ENCODE results near the gene TRAPPC3L. TPM values are rescaled to one million over a fixed set of nuclear protein-coding genes. Genes with fewer than 3 reads are reported as not detected.

The TRAPPC3L gene
- total and polyA plus RNA-seq, 2 of the 13 experiments (the other 11 are each of a cell fraction or from before 2014, with no cell fraction given), result not detected

- TF ChIP-seq NFIC (IDR thresholded peaks at IDR 0.05; ENCODE audit: low read length), result no peak
Measured at GRCh38 chr6:116483616-116484015, 61.9 kb downstream of the TRAPPC3L start (continued).

GRCh38 chr6:116482780-116483179, 62.7 kb downstream of the TRAPPC3L start:
- Histone ChIP-seq H4K20me1 (ENCODE audit: insufficient read depth, low read length) (no peaks in the 10 kb centered on the region), H2AFZ (ENCODE audit: low read length) (no peak overlapping the region), H3K9ac (ENCODE audit: insufficient read depth, low read depth, low read length) (no peak overlapping the region), H3K36me3 (replicated peaks in 1 of 2; ENCODE audit: control insufficient read depth in 1 of 2, insufficient read depth in 2 of 2, low read length in 2 of 2) (no peaks in the 10 kb centered on the region), H3K27me3 (ENCODE audit: control insufficient read depth in 1 of 2, insufficient read depth in 2 of 2, low read length in 2 of 2) (peaks cover 0 to 11% of the 10 kb centered on the region in 2 experiments; a peak in 3 of 5 replicates), H3K4me3 (replicated peaks in 1 of 3; ENCODE audit: insufficient read depth in 1 of 3, low read depth in 2 of 3, low read length in 3 of 3) (no peak overlapping the region), H3K79me2 (ENCODE audit: insufficient read depth, low read length) (no peaks in the 10 kb centered on the region), H3K4me1 (ENCODE audit: insufficient read depth, low read length) (no peaks in the 10 kb centered on the region), H3K27ac (ENCODE audit: extremely low read length, insufficient read depth, low read length) (no peak overlapping the region), H3K9me3 (ENCODE audit: low read length) (no peaks in the 10 kb centered on the region), H3K4me2 (ENCODE audit: low read depth, low read length) (no peak overlapping the region)
- ChIA-PET POLR2A (no interaction called here), CTCF (ENCODE audit: low intra/inter-chr PET ratio, low total read pairs) (no interaction called here)
- WGBS (ENCODE audit: low lambda C conversion rate), result 0% methylated on average over 1 of the region's 1 CpG
- in situ Hi-C loops (cut with HindIII; ENCODE audit: extremely low pct_ligation_motif_present, low pct_unique_long_range_greater_than_20kb) (no loop called here), intact Hi-C loops (cut with micrococcal nuclease; ENCODE audit: unreplicated experiment) (no loop called here)
- no peak for DNase-seq (ENCODE audit: low spot score)
- ATAC-seq, result no peak
- no peak for TF ChIP-seq RFXANK (CRISPR knock-in tag; IDR thresholded peaks at IDR 0.05)
- TF ChIP-seq MAFF (IDR thresholded peaks at IDR 0.05; ENCODE audit: low read depth, low read length), result peak; percentile 84
- TF ChIP-seq TBX3 (IDR thresholded peaks at IDR 0.05; ENCODE audit: borderline replicate concordance), result no peak
- no peak for TF ChIP-seq IKZF1 (IDR thresholded peaks at IDR 0.05)
- no peak for TF ChIP-seq YEATS4 (CRISPR knock-in tag; IDR thresholded peaks at IDR 0.05; ENCODE audit: borderline replicate concordance)
- no peak for TF ChIP-seq HOXD1 (CRISPR knock-in tag; IDR thresholded peaks at IDR 0.05)
- TF ChIP-seq MAFK (conservative IDR thresholded peaks at IDR 0.05 in 1 of 2, IDR thresholded peaks at IDR 0.05 in 1 of 2; ENCODE audit: low read length in 2 of 2), result peak; percentile 76 to 85
- no peak for TF ChIP-seq TOE1 (CRISPR knock-in tag; IDR thresholded peaks at IDR 0.05)
- TF ChIP-seq CC2D1A (CRISPR knock-in tag; IDR thresholded peaks at IDR 0.05), result no peak
- no peak for TF ChIP-seq ZNF547 (CRISPR knock-in tag; IDR thresholded peaks at IDR 0.05)
- FAIRE-seq, result no peak
- no TSS peak for BruUV-seq (replicated peaks)

All from HepG2 (cell line).